Chondrocyte (in vitro differentiated cells): ENCODE data around the gene ARL5A. TPM values are rescaled to one million over a fixed set of nuclear protein-coding genes. Genes with fewer than 3 reads are reported as not detected.

Source experiments
- DNase-seq: peaks from one replicate; pipeline ENCODE4 v3.0.0; 2021; ENCODE audit warnings: mixed read lengths, low spot score
- H3K27ac Mint-ChIP-seq: one replicate; pipeline ENCODE4 v1.8.0; 2021; ENCODE audit warnings: mild to moderate bottlenecking, moderate library complexity, mixed read lengths; ENCODE audit not compliant: unreplicated experiment
- H3K27me3 Mint-ChIP-seq: 2 replicates; pipeline ENCODE4 v1.8.0; 2021; ENCODE audit warnings: low read depth, mixed read lengths
- H3K36me3 Mint-ChIP-seq: 2 replicates; pipeline ENCODE4 v1.8.0; 2021; ENCODE audit warnings: low read depth, mixed read lengths
- H3K4me1 Mint-ChIP-seq: 2 replicates; pipeline ENCODE4 v1.8.0; 2021; ENCODE audit warnings: low read depth, mild to moderate bottlenecking, mixed read lengths
- H3K4me3 Mint-ChIP-seq: one replicate; pipeline ENCODE4 v1.8.0; 2021; ENCODE audit warnings: mild to moderate bottlenecking, moderate library complexity, mixed read lengths; ENCODE audit not compliant: unreplicated experiment
- H3K9me3 Mint-ChIP-seq: 2 replicates; pipeline ENCODE4 v1.8.0; 2021; ENCODE audit warnings: low read depth, mixed read lengths
- CTCF ChIP-seq: fragments of 200-600 bp; sonication (generic); IDR thresholded peaks from 2 replicates; pipeline ENCODE4 v1.5.0; 2021; ENCODE audit warnings: antibody characterized with exemption, mild to moderate bottlenecking, moderate library complexity
- total RNA-seq: library from RNA; stranded (reverse); gene quantifications from 3 replicates; pipeline ENCODE4 v1.2.1, GENCODE V29; 2021

ARL5A gene
- total RNA-seq, 1 donor from 2014 or later, result 39.8 TPM

GRCh38 chr2:151783133-151783520 lies 45.1 kb downstream of the ARL5A start:
- no peak for TF ChIP-seq CTCF
- H3K4me1 Mint-ChIP-seq, result no peaks in the 10 kb centered on the region
- H3K4me3 Mint-ChIP-seq, result no peak overlapping the region
- H3K9me3 Mint-ChIP-seq, result peaks cover 2% of the 10 kb centered on the region
- H3K36me3 Mint-ChIP-seq, result peaks cover 40% of the 10 kb centered on the region
- no peaks in the 10 kb centered on the region for H3K27me3 Mint-ChIP-seq
- H3K27ac Mint-ChIP-seq, result no peak overlapping the region
- no peak for DNase-seq

- no peak for TF ChIP-seq CTCF
- no peak overlapping the region for H3K27ac Mint-ChIP-seq
- H3K9me3 Mint-ChIP-seq, result peaks cover 2% of the 10 kb centered on the region
- peaks cover 41% of the 10 kb centered on the region for H3K36me3 Mint-ChIP-seq
- no peaks in the 10 kb centered on the region for H3K4me1 Mint-ChIP-seq
- no peaks in the 10 kb centered on the region for H3K27me3 Mint-ChIP-seq
- no peak overlapping the region for H3K4me3 Mint-ChIP-seq
- DNase-seq, result no peak
These were observed 45.7 kb downstream of the ARL5A start for GRCh38 chr2:151782378-151783132.

GRCh38 chr2:151781642-151782041 lies 46.6 kb downstream of the ARL5A start:
- H3K9me3 Mint-ChIP-seq, result peaks cover 2% of the 10 kb centered on the region
- TF ChIP-seq CTCF, result no peak
- no peaks in the 10 kb centered on the region for H3K27me3 Mint-ChIP-seq
- no peak for DNase-seq
- no peak overlapping the region for H3K4me3 Mint-ChIP-seq
- H3K27ac Mint-ChIP-seq, result no peak overlapping the region
- H3K36me3 Mint-ChIP-seq, result peaks cover 47% of the 10 kb centered on the region
- H3K4me1 Mint-ChIP-seq, result no peaks in the 10 kb centered on the region

GRCh38 chr2:151780938-151781337 lies 47.3 kb downstream of the ARL5A start:
- Mint-ChIP-seq H3K4me3 (no peak overlapping the region), H3K27ac (no peak overlapping the region), H3K27me3 (no peaks in the 10 kb centered on the region), H3K4me1 (no peaks in the 10 kb centered on the region), H3K36me3 (peaks cover 53% of the 10 kb centered on the region), H3K9me3 (peaks cover 2% of the 10 kb centered on the region)
- TF ChIP-seq CTCF, result no peak
- DNase-seq, result no peak

GRCh38 chr2:151777935-151778334 lies 50.3 kb downstream of the ARL5A start:
- H3K4me1 Mint-ChIP-seq, result peaks cover 14% of the 10 kb centered on the region
- DNase-seq, result no peak
- TF ChIP-seq CTCF, result no peak

More at GRCh38 chr2:151777935-151778334, 50.3 kb downstream of the ARL5A start:
- H3K27me3 Mint-ChIP-seq, result no peaks in the 10 kb centered on the region
- H3K36me3 Mint-ChIP-seq, result peaks cover 41% of the 10 kb centered on the region
- peaks cover 2% of the 10 kb centered on the region for H3K9me3 Mint-ChIP-seq
- no peak overlapping the region for H3K27ac Mint-ChIP-seq
- no peak overlapping the region for H3K4me3 Mint-ChIP-seq
